Measurements from ENCODE around the gene ACAA2.

Gene ACAA2

GRCh38 chr18:49767111-49768050 lies 46.0 kb downstream of the ACAA2 start:
- DNase-seq (ENCODE audit: low read depth in 2 of 2) = no peak

GRCh38 chr18:49766646-49767045 lies 46.7 kb downstream of the ACAA2 start:
- no peak for DNase-seq (ENCODE audit: low read depth in 2 of 2)

GRCh38 chr18:49764032-49764431 lies 49.3 kb downstream of the ACAA2 start:
- no peak for DNase-seq (ENCODE audit: low read depth in 2 of 2)

GRCh38 chr18:49763590-49763989 lies 49.7 kb downstream of the ACAA2 start:
- DNase-seq (ENCODE audit: low read depth in 2 of 2) = no peak

GRCh38 chr18:49762191-49763077 lies 50.9 kb downstream of the ACAA2 start:
- DNase-seq (ENCODE audit: low read depth in 2 of 2) = no peak

- no peak for DNase-seq (ENCODE audit: low read depth in 2 of 2)
These were observed 51.6 kb downstream of the ACAA2 start for GRCh38 chr18:49761771-49762170.

DNA sequence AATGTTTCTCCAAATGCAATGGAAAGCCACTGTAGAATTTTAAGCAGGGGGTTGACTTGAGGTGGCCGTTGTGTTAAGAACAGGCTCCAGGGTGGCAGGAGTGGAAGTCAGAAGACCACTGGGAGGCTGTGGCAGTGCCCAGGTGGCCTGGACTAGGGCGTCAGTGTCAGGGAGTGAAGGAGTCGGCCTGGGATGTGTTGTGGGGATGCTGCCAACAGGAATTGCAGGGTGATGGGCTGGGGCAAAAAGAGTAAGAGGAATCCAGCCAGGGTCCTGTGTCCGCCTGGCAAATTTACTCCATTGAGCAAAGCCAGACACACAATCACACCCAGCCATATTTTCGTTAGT lies 55.1 kb downstream of the ACAA2 start:
- no peak for DNase-seq (ENCODE audit: low read depth in 2 of 2)

DNA sequence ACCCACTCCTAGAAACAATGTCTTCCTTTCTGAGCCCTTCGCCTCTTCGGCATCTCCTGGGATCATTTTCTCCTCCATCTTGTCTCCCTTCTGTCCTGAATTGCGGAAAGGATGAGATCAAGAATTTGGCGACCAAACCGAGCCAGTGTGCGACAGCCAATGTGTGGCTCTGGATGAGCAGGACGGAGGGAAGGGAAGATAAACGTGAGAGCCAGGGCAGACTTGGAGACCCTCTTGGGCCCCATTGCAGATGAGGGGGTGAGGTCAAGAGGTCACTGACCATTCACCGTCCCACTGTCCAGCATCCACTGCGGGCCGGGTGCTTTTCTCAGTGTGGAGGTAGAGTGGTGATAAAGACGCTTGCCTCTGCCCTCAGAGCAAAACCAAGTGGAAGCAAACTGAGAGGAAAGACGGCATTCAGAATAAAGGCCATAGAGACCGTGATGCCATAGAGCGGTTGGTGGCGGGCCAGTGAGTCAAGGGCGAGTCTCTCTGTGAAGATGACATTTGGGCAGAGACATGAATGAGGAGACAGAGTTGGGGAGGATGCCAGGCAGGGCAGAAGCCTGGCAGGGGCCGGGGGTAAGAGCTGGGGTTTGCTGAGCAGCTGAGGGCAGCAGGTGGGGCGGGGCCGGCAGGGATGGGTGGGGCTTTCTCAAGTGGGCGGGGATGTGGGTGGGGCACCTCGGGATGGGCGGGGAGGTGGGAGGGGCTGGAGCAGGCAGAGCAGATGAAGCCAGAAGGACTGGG lies 55.6 kb downstream of the ACAA2 start:
- DNase-seq (ENCODE audit: low read depth in 2 of 2) = no peak

GRCh38 chr18:49756671-49757362 lies 56.5 kb downstream of the ACAA2 start:
- DNase-seq (ENCODE audit: low read depth in 2 of 2) = no peak

GRCh38 chr18:49756135-49756534 lies 57.2 kb downstream of the ACAA2 start:
- no peak for DNase-seq (ENCODE audit: low read depth in 2 of 2)

- no peak for DNase-seq (ENCODE audit: low read depth in 2 of 2)
These were observed 57.8 kb downstream of the ACAA2 start for GRCh38 chr18:49755489-49755888.

DNA sequence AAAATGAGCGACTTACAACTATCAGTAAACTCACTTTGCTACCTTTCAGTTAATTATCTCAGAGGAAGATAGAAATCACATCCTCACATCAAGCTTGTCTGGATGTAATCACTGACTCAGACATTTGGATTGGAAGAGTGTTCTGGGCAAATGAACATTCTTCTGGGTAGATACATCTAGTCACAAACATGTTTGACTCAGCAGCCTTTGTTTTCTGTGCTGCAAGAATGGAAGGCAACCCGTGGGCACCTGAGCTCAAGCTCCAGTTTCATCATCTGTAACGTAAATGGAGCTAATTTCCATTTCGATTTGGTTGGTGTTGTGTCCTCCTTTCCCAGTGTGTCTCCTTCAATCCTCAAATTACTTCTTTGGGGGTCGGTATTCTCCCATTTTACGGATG lies 58.5 kb downstream of the ACAA2 start:
- no peak for DNase-seq (ENCODE audit: low read depth in 2 of 2)

DNA sequence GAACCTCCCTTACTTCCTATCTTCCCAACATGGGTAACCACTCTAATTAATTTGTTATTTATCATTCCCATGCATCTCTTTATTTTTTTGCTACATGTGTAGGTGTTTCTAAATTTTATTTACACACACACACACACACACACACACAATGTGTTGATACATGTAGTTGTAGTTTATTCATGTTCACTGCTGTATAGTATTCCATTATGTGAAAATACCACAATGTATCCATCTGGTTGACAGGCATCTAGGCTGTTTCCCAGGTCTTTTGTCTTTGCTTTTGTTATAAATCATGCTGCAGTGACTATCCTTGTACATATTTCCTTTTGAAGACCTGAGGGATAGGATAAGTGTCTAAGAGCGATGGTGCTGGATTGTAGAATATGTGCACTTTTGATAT lies 59.7 kb downstream of the ACAA2 start:
- DNase-seq (ENCODE audit: low read depth in 2 of 2) = no peak

GRCh38 chr18:49752095-49752457 lies 61.3 kb downstream of the ACAA2 start:
- no peak for DNase-seq (ENCODE audit: low read depth in 2 of 2)

DNA sequence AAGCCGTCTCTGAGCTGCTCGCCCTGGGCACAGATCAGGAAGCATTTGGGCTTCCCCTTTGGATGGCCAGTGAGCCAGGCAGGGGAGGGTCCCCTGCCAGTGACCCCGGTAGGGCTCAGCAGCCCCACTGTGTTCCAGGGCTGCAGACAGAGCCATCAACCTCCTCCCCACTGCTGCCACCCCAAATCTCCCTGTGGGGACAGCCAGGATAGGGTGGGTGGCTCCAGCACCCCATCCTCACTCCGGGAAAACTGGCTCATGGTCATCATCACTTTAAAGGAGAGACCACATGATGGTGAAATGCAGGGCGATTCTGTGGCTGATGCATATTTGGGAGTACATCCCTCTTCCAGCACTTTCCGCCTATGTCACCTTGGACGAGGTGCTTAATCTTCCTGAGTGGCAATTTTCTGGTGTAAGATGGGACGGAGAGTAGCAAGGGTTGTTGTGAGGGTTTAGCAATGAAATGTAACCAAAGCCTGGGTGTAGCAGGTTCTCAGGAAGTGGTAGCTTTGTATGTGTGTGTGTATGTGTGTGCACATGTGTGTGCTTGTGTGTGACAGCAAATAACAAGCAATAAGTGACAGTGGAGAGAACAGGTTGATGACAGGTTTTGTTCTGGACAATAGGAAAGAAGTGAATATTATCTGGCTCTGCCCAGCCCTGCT lies 61.8 kb downstream of the ACAA2 start:
- DNase-seq (ENCODE audit: low read depth in 2 of 2) = no peak

DNA sequence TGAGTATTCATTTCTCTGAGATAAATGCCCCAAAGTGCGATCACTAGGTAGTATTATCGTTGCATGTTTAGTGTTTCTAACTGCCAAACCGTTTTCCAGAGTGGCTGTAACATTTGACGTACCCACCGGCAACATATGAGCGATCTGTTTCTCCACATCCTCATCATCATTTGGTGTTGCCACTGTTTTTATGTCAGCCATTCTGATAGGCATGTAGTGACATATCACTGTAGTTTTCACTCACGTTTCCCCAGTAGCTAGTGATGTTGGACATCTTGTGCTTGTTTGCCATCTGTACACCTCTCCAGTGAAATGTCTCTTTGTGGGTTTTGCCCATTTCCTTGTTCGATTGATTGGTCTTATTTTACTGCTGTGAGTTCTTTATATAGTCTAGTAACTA lies 63.8 kb downstream of the ACAA2 start:
- no peak for DNase-seq (ENCODE audit: low read depth in 2 of 2)

GRCh38 chr18:49747876-49748275 lies 65.5 kb downstream of the ACAA2 start:
- no peak for DNase-seq (ENCODE audit: low read depth in 2 of 2)

GRCh38 chr18:49745045-49746014 lies 68.0 kb downstream of the ACAA2 start:
- DNase-seq (ENCODE audit: low read depth in 2 of 2) = no peak

DNA sequence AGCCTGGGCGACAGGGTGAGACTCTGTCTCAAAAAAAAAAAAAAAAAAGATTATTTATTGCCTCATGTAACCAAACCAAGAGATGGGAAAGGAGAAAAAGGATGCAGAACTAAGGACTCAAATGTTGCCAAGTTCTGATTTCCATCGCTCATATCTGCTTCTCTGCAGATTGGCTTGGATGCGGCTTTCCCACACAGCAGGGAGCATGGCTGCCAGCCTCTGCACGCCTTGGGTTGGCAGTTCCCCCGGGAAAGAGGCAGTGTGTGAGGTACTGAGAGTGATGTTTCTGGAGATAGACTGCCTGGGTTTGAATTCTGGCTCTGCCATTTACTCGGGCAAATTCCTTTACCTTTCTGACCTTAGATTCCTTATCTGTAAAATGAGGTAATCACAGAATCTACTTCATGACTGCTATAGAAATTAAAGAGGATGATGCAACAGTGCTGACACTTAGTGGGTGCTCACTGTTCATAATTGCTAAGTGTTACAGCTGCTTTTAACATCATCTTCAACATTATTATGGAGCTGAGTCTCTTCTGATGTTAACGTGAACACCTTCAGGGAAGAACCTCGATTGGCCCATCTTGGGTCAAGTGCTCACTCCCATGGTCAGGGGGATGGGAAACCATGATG lies 68.8 kb downstream of the ACAA2 start:
- no peak for DNase-seq (ENCODE audit: low read depth in 2 of 2)
